ENCODE measurements around the gene FAM72C.
"Not testable (repeated sequence)": the region's sequence is repeated elsewhere in the genome, so short reads cannot be mapped to it uniquely, and the experiment has no call there.

DNA sequence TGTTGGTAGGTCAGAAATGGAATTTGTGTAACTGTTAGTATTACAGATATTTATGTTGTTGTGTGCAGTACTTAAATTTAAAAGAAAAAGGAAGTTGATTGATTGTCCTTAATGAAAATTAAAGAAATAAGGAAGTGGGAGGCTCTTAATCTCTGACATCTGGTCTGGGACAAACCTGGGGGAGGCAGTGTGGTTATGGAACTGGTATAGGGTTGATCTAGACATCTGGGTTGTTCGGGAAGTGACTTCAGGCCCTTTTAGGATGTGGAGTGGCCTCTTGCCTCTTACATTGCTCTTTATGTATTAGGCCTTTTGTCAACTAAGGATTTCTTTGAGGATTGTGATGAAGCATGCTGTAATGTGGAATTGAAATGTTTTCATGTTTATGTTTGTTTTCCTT is 16.1 kb upstream of the FAM72C start:
- TF ChIP-seq ZBTB44 (tag by site-specific recombination; IDR thresholded peaks at IDR 0.05); ZNF530 (tag by site-specific recombination; IDR thresholded peaks at IDR 0.05; ENCODE audit: low read depth); ZNF292 (tag by site-specific recombination; IDR thresholded peaks at IDR 0.05; ENCODE audit: borderline replicate concordance, low read depth); CTCF (tag by site-specific recombination; IDR thresholded peaks at IDR 0.05); ZNF121 (tag by site-specific recombination; IDR thresholded peaks at IDR 0.05); ZNF148 (tag by site-specific recombination; IDR thresholded peaks at IDR 0.05; ENCODE audit: borderline replicate concordance); ZNF560 (tag by site-specific recombination; IDR thresholded peaks at IDR 0.05; ENCODE audit: borderline replicate concordance); ZNF157 (tag by site-specific recombination; IDR thresholded peaks at IDR 0.05); ZNF837 (tag by site-specific recombination; IDR thresholded peaks at IDR 0.05); ZNF677 (tag by site-specific recombination; IDR thresholded peaks at IDR 0.05); ZNF274 (IDR thresholded peaks at IDR 0.05; ENCODE audit: low read length); ZNF274 (tag by site-specific recombination; IDR thresholded peaks at IDR 0.05; ENCODE audit: borderline replicate concordance); ZNF184 (tag by site-specific recombination; IDR thresholded peaks at IDR 0.05): not testable (repeated sequence)
- TF ChIP-seq, protein P1, sequence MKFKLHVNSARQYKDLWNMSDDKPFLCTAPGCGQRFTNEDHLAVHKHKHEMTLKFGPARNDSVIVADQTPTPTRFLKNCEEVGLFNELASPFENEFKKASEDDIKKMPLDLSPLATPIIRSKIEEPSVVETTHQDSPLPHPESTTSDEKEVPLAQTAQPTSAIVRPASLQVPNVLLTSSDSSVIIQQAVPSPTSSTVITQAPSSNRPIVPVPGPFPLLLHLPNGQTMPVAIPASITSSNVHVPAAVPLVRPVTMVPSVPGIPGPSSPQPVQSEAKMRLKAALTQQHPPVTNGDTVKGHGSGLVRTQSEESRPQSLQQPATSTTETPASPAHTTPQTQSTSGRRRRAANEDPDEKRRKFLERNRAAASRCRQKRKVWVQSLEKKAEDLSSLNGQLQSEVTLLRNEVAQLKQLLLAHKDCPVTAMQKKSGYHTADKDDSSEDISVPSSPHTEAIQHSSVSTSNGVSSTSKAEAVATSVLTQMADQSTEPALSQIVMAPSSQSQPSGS (tag by site-specific recombination; IDR thresholded peaks at IDR 0.05; ENCODE audit: low read depth) = not testable (repeated sequence)
- TF ChIP-seq, protein P2, sequence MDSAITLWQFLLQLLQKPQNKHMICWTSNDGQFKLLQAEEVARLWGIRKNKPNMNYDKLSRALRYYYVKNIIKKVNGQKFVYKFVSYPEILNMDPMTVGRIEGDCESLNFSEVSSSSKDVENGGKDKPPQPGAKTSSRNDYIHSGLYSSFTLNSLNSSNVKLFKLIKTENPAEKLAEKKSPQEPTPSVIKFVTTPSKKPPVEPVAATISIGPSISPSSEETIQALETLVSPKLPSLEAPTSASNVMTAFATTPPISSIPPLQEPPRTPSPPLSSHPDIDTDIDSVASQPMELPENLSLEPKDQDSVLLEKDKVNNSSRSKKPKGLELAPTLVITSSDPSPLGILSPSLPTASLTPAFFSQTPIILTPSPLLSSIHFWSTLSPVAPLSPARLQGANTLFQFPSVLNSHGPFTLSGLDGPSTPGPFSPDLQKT (IDR thresholded peaks at IDR 0.05; ENCODE audit: borderline replicate concordance, low read depth, low read length) = not testable (repeated sequence)
